Lower leg skin (tissue), 4 donors: ENCODE results near the gene EVL. TPM values are rescaled to one million over a fixed set of nuclear protein-coding genes. Genes with fewer than 3 reads are reported as not detected.

Experiments used
- DNase-seq, 2 donors: peaks; one replicate each; pipeline ENCODE4 v3.0.0-alpha.2; 2019; ENCODE audit warnings: low spot score in 2 of 2
- H3K4me3 ChIP-seq: fragments of 200-600 bp; sonication (generic); 2 replicates; pipeline ENCODE4 v1.5.1; 2017; ENCODE audit warnings: mild to moderate bottlenecking, low read depth; ENCODE audit not compliant: poor library complexity, severe bottlenecking
- POLR2A ChIP-seq, 2 donors: fragments of 450-650 bp; IDR thresholded peaks; one replicate each; pipeline ENCODE4 v1.6.1; 2016 to 2017; ENCODE audit warnings: antibody characterized with exemption in 2 of 2, mild to moderate bottlenecking in 1 of 2, moderate library complexity in 1 of 2
- WGBS, 2 donors: methylation state at CpG; one replicate each; pipeline ENCODE4 v1.1.5; 2018; 5-methylcytosine and 5-hydroxymethylcytosine counted together
- intact Hi-C: fragments of 100-400 bp; cut with DNase I; formaldehyde crosslinking; loops from one replicate; pipeline ENCODE4 v1.15.0; 2023; ENCODE audit warnings: low total_unique reads
- total RNA-seq, 4 donors: library from RNA; depleted of rRNA; stranded (reverse); fragments of >200 nt; gene quantifications; one replicate each; pipeline ENCODE4 v1.1.0, GENCODE V29; 2016
- TF ChIP-seq, protein P1 (sequence below), 3 donors: fragments of 450-650 bp; IDR thresholded peaks; one replicate each; pipeline ENCODE4 v1.5.1; 2016; ENCODE audit warnings: antibody characterized with exemption in 3 of 3, mild to moderate bottlenecking in 3 of 3, moderate library complexity in 2 of 3

The EVL gene
- total RNA-seq, 4 donors from 2014 or later, result 26.4 to 51.4 (median 40.9) TPM

- TF ChIP-seq, protein P1, sequence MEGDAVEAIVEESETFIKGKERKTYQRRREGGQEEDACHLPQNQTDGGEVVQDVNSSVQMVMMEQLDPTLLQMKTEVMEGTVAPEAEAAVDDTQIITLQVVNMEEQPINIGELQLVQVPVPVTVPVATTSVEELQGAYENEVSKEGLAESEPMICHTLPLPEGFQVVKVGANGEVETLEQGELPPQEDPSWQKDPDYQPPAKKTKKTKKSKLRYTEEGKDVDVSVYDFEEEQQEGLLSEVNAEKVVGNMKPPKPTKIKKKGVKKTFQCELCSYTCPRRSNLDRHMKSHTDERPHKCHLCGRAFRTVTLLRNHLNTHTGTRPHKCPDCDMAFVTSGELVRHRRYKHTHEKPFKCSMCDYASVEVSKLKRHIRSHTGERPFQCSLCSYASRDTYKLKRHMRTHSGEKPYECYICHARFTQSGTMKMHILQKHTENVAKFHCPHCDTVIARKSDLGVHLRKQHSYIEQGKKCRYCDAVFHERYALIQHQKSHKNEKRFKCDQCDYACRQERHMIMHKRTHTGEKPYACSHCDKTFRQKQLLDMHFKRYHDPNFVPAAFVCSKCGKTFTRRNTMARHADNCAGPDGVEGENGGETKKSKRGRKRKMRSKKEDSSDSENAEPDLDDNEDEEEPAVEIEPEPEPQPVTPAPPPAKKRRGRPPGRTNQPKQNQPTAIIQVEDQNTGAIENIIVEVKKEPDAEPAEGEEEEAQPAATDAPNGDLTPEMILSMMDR (IDR thresholded peaks at IDR 0.05), result no peak
- no peak for TF ChIP-seq POLR2A (IDR thresholded peaks at IDR 0.05)
- 86 to 96% methylated on average over 11 of the region's 11 CpGs for WGBS, 2 donors
- intact Hi-C loops, result no loop called here
- DNase-seq, result no peak
- H3K4me3 ChIP-seq, result no peak overlapping the region
These were observed 5.1 kb downstream of the EVL start for GRCh38 chr14:100070310-100070709.

- H3K4me3 ChIP-seq, result no peak overlapping the region
- TF ChIP-seq, protein P1 (IDR thresholded peaks at IDR 0.05), result no peak
- no peak for TF ChIP-seq POLR2A (IDR thresholded peaks at IDR 0.05)
- intact Hi-C loops, result no loop called here
- DNase-seq, result no peak
- 84 to 90% methylated on average over 3 of the region's 3 CpGs for WGBS, 2 donors
These were observed 6.3 kb downstream of the EVL start for GRCh38 chr14:100071545-100071944.

GRCh38 chr14:100072783-100073346 is 7.6 kb downstream of the EVL start:
- TF ChIP-seq, protein P1 (IDR thresholded peaks at IDR 0.05), result no peak
- TF ChIP-seq POLR2A (IDR thresholded peaks at IDR 0.05), result no peak
- intact Hi-C loops, result no loop called here
- peak in 1 of 2 donors; percentile 33 for DNase-seq
- H3K4me3 ChIP-seq, result no peak overlapping the region
- WGBS, 2 donors, result 40 to 46% methylated on average over 14 of the region's 14 CpGs

DNA sequence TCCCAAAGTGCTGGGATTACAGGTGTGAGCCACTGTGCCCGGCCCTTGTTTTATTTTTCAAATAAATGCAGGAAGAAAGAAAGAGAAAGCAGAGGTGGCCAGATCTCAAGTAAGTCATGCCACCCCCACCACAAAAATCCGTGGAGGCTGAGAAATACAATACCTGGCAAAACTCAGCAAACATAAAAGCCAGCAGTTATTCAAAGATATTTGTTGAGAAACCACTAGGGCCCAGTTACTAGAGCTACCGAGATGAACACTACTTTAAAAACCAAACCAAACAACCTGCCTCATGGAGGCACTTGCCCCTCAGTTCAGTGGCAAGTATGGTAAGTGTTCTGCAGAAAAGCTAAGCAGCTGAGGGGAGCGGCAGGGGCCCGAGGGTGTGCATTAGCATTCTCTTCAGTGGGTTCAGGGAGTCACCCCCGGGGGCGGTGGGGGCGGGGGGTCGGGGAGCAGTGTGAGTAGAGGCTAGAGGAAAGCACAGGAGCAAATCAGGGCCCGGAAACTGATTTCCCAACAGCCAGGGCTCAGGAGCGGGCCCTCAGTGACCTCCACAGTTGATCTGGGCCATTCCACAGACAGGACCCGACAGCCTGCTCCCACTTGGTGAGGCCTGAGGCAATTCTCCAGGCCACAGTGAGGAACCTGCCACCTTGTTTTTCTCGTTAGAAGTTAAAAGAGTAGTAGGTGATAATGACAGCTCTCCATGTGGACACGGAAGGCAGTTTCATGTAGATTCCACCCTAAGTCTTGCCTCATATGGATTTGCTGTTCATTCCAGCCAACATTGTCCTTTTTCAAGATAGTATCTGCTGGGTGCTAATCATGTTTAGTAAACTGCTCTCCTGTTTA is 8.6 kb downstream of the EVL start:
- intact Hi-C loops, result no loop called here
- no peak for TF ChIP-seq POLR2A (IDR thresholded peaks at IDR 0.05)
- TF ChIP-seq, protein P1 (IDR thresholded peaks at IDR 0.05), result no peak

DNA sequence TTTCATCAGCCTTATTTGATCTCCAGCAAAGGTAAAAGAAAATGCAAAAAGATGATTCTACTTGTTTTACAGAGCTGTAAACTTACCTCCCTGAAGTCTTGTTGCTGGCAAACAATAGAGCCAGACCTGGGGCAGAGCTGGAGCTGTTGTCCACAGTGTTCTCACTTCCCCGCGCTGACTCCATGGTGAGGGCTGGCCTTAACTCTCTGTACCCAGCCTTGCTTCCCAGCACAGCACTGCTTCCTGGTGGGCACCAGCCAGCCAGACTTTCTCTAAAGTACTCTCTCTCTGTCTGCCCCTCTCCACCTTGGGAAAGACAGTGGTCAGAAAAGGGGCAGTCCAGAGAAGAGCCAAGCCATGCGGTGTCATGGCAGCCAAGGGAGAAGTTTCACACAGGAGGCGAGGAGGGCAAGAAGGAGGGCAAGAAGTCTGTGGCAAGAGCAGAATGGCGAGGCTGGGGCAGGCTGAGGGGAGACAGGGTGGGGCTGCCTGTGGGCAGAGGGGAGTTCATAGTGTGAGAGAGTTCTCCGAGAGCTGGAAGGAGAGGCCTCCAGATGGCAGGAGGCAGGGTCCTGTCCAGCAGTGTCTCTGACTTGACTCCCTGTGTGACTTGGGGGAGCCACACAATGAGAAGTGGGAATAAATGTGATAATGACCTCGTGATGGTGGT is 9.3 kb downstream of the EVL start:
- no peak for TF ChIP-seq POLR2A (IDR thresholded peaks at IDR 0.05)
- TF ChIP-seq, protein P1 (IDR thresholded peaks at IDR 0.05), result no peak
- WGBS, 2 donors, result 90 to 91% methylated on average over 7 of the region's 7 CpGs
- DNase-seq, result peak in 1 of 2 donors; percentile 72
- intact Hi-C loops, result no loop called here
- H3K4me3 ChIP-seq, result no peak overlapping the region

More for the DNA sequence above, 8.6 kb downstream of the EVL start:
- DNase-seq, result peak in 1 of 2 donors; percentile 31
- no peak overlapping the region for H3K4me3 ChIP-seq
- 74% methylated on average over 14 of the region's 14 CpGs for WGBS, 2 donors
